ENCODE data around the gene PSME3IP1. TPM values are rescaled to one million over a fixed set of nuclear protein-coding genes. Genes with fewer than 3 reads are reported as not detected.
"Not testable (repeated sequence)": the region's sequence is repeated elsewhere in the genome, so short reads cannot be mapped to it uniquely, and the experiment has no call there.

The PSME3IP1 gene
- total RNA-seq, 2 donors from 2014 or later: 52.2 to 60.3 TPM

- intact Hi-C loops (cut with DNase I): no loop called here
- no peak for DNase-seq
- ATAC-seq: no peak
These were observed 16.5 kb upstream of the PSME3IP1 start for GRCh38 chr16:57202095-57202886.

- DNase-seq; ATAC-seq; intact Hi-C loops (cut with DNase I): not testable (repeated sequence)
These were observed 15.1 kb upstream of the PSME3IP1 start for GRCh38 chr16:57200926-57201325.

GRCh38 chr16:57200321-57200720 is 14.5 kb upstream of the PSME3IP1 start:
- DNase-seq; ATAC-seq; intact Hi-C loops (cut with DNase I): not testable (repeated sequence)

- intact Hi-C loops (cut with DNase I): no loop called here
- ATAC-seq (no peak), DNase-seq (no peak)
These were observed 10.9 kb upstream of the PSME3IP1 start for GRCh38 chr16:57196753-57197152.

GRCh38 chr16:57196286-57196685 is 10.4 kb upstream of the PSME3IP1 start:
- intact Hi-C loops (cut with DNase I): no loop called here
- no peak for DNase-seq
- no peak for ATAC-seq

GRCh38 chr16:57194512-57194911 is 8.7 kb upstream of the PSME3IP1 start:
- intact Hi-C loops (cut with DNase I): no loop called here
- no peak for DNase-seq
- peak in 1 of 2 donors; percentile 93 for ATAC-seq

GRCh38 chr16:57192720-57193486 is 7.1 kb upstream of the PSME3IP1 start:
- ATAC-seq (no peak), DNase-seq (no peak)
- intact Hi-C loops (cut with DNase I): no loop called here

- intact Hi-C loops (cut with DNase I): no loop called here
- DNase-seq (no peak), ATAC-seq (no peak)
These were observed 6.3 kb upstream of the PSME3IP1 start for GRCh38 chr16:57192146-57192545.

GRCh38 chr16:57191056-57191571 is 5.3 kb upstream of the PSME3IP1 start:
- intact Hi-C loops (cut with DNase I): no loop called here
- DNase-seq (no peak), ATAC-seq (no peak)

- ATAC-seq (no peak), DNase-seq (no peak)
- intact Hi-C loops (cut with DNase I): no loop called here
These were observed 4.3 kb upstream of the PSME3IP1 start for GRCh38 chr16:57190136-57190535.

GRCh38 chr16:57189527-57189926 is 3.7 kb upstream of the PSME3IP1 start:
- not testable (repeated sequence) for ATAC-seq
- intact Hi-C loops (cut with DNase I): loop anchor here in 1 of 2 donors (10.0 kb wide), 1 partner anchor 95 kb away; the partner anchor contains the start of gene PLLP

GRCh38 chr16:57188711-57189002 is 2.8 kb upstream of the PSME3IP1 start:
- ATAC-seq (no peak), DNase-seq (no peak)
- intact Hi-C loops (cut with DNase I): loop anchor here in 1 of 2 donors (10.0 kb wide), 1 partner anchor 96 kb away; the partner anchor contains the start of gene PLLP

More at GRCh38 chr16:57189527-57189926, 3.7 kb upstream of the PSME3IP1 start:
- not testable (repeated sequence) for DNase-seq

- not testable (repeated sequence) for ATAC-seq, DNase-seq
- intact Hi-C loops (cut with DNase I): loop anchor here in 1 of 2 donors (10.0 kb wide), 1 partner anchor 97 kb away; the partner anchor contains the start of gene PLLP
These were observed 2.3 kb upstream of the PSME3IP1 start for GRCh38 chr16:57187902-57188710.

- no peak for DNase-seq
- ATAC-seq: peak; percentile 2 to 8
- intact Hi-C loops (cut with DNase I): loop anchor here in 1 of 2 donors (10.0 kb wide), 1 partner anchor 98 kb away; the partner anchor contains the start of gene PLLP
These were observed 1.3 kb upstream of the PSME3IP1 start for GRCh38 chr16:57186872-57187854.

- DNase-seq (peak; percentile 57), ATAC-seq (peak; percentile 16 to 33)
- intact Hi-C loops (cut with DNase I): loop anchor here in 1 of 2 donors (10.0 kb wide), 1 partner anchor 99 kb away; the partner anchor contains the start of gene PLLP
These were observed 344 bp downstream of the PSME3IP1 start for GRCh38 chr16:57185446-57185944.

- no peak for ATAC-seq
- no peak for DNase-seq
- intact Hi-C loops (cut with DNase I): loop anchor here in 1 of 2 donors (10.0 kb wide), 1 partner anchor 100 kb away; the partner anchor contains the start of gene PLLP
These were observed 873 bp downstream of the PSME3IP1 start for GRCh38 chr16:57184887-57185445.

GRCh38 chr16:57184113-57184512 is 1.7 kb downstream of the PSME3IP1 start:
- DNase-seq: no peak
- intact Hi-C loops (cut with DNase I): loop anchor here in 1 of 2 donors (10.0 kb wide), 1 partner anchor 101 kb away; the partner anchor contains the start of gene PLLP
- no peak for ATAC-seq
